Keratinocyte (primary cell): ENCODE data around the gene GCC1. TPM values are rescaled to one million over a fixed set of nuclear protein-coding genes. Genes with fewer than 3 reads are reported as not detected.

Experiments
- DNase-seq: peaks from one replicate; pipeline ENCODE4 v3.0.0-alpha.2; 2011; ENCODE audit warnings: low read depth, missing footprints, low spot score
- FAIRE-seq: peaks from 2 replicates; lab custom pipeline; 2011; peaks lifted over from hg19 to GRCh38; lab: Jason Lieb, UNC
- H2AFZ ChIP-seq: 2 replicates; pipeline ENCODE4 v1.6.0; 2012; ENCODE audit warnings: low read length, control low read depth, inconsistent platforms; ENCODE audit not compliant: control insufficient read depth
- H3K27ac ChIP-seq: 2 replicates; pipeline ENCODE4 v1.5.1; 2011; ENCODE audit warnings: low read length; ENCODE audit not compliant: control insufficient read depth, insufficient read depth
- H3K27me3 ChIP-seq: 3 replicates; pipeline ENCODE4 v1.6.0; 2011; ENCODE audit warnings: low read length; ENCODE audit not compliant: control insufficient read depth, insufficient read depth; ENCODE audit errors: extremely low read depth
- H3K36me3 ChIP-seq, 2 experiments: 2 replicates in 1 of 2; 3 replicates in 1 of 2; pipeline ENCODE4 v1.5.1; 2011; ENCODE audit warnings: low read length in 2 of 2, mild to moderate bottlenecking in 1 of 2; ENCODE audit not compliant: control insufficient read depth in 2 of 2, insufficient read depth in 2 of 2; ENCODE audit errors: extremely low read depth in 1 of 2
- H3K4me1 ChIP-seq: 3 replicates; pipeline ENCODE4 v1.5.1; 2011; ENCODE audit warnings: low read length; ENCODE audit not compliant: control insufficient read depth, insufficient read depth; ENCODE audit errors: extremely low read depth
- H3K4me2 ChIP-seq: 3 replicates; pipeline ENCODE4 v1.6.0; 2011; ENCODE audit warnings: low read depth, low read length; ENCODE audit not compliant: control insufficient read depth, insufficient read depth; ENCODE audit errors: extremely low read depth
- H3K4me3 ChIP-seq, 3 experiments: fragments of 200-600 bp in 1 of 3; sonication (generic) in 1 of 3; 2 replicates in 2 of 3; 3 replicates in 1 of 3; pipeline ENCODE4 v1.5.1; 2011 to 2016; ENCODE audit warnings: low read length in 3 of 3, mild to moderate bottlenecking in 3 of 3, control low read depth in 2 of 3, inconsistent platforms in 1 of 3, low read depth in 1 of 3, mixed read lengths in 1 of 3, mixed run types in 1 of 3, moderate library complexity in 1 of 3; ENCODE audit not compliant: control insufficient read depth in 2 of 3, insufficient read depth in 2 of 3; ENCODE audit errors: extremely low read depth in 1 of 3
- H3K79me2 ChIP-seq: 2 replicates; pipeline ENCODE4 v1.6.0; 2012; ENCODE audit warnings: low read length; ENCODE audit not compliant: control insufficient read depth, insufficient read depth
- H3K9ac ChIP-seq: 3 replicates; pipeline ENCODE4 v1.6.0; 2011; ENCODE audit warnings: low read length; ENCODE audit not compliant: control insufficient read depth, insufficient read depth; ENCODE audit errors: extremely low read depth
- H3K9me1 ChIP-seq: 3 replicates; pipeline ENCODE4 v1.6.0; 2011; ENCODE audit warnings: low read length; ENCODE audit not compliant: control insufficient read depth, insufficient read depth; ENCODE audit errors: extremely low read depth
- H3K9me3 ChIP-seq: 2 replicates; pipeline ENCODE4 v1.5.1; 2012; ENCODE audit warnings: low read depth, low read length; ENCODE audit not compliant: control insufficient read depth
- H4K20me1 ChIP-seq: 3 replicates; pipeline ENCODE4 v1.6.0; 2011; ENCODE audit warnings: low read length; ENCODE audit not compliant: control insufficient read depth, insufficient read depth; ENCODE audit errors: extremely low read depth
- CTCF ChIP-seq, 3 experiments: IDR thresholded peaks in 1 of 3; conservative IDR thresholded peaks in 1 of 3; optimal IDR thresholded peaks in 1 of 3; 2 replicates in 2 of 3; 3 replicates in 1 of 3; pipeline versions ENCODE3 to v1.5.1; 2011; ENCODE audit warnings: low read length in 3 of 3, mild to moderate bottlenecking in 3 of 3, moderate library complexity in 2 of 3, control low read depth in 1 of 3, inconsistent platforms in 1 of 3; ENCODE audit not compliant: insufficient read depth in 2 of 3; ENCODE audit errors: extremely low read depth in 1 of 3
- EZH2 ChIP-seq: IDR thresholded peaks from one replicate; pipeline ENCODE4 v1.6.1; 2012; ENCODE audit warnings: inconsistent platforms, mild to moderate bottlenecking, low read length, moderate library complexity
- dilution Hi-C: fragments of 300-500 bp; cut with MboI; formaldehyde crosslinking; loops from one replicate; pipeline ENCODE4 v1.7.0; 2020; ENCODE audit warnings: low sequenced_read_pairs; ENCODE audit not compliant: extremely low pct_ligation_motif_present
- polyA minus RNA-seq, 3 experiments: library from RNA; depleted of rRNA, polyadenylated mRNA; stranded (reverse); fragments of >200 nt; gene quantifications; 1 replicate in 1 of 3; 2 replicates in 1 of 3; 3 replicates in 1 of 3; pipeline ENCODE4 v1.2.3, GENCODE V29; 2011
- polyA plus RNA-seq, 5 experiments: library from polyadenylated mRNA; depleted of rRNA in 3 of 5; stranded (reverse) in 3 of 5; stranded (forward) in 1 of 5; unstranded in 1 of 5; fragments of >200 nt; gene quantifications; 1 replicate in 1 of 5; 2 replicates in 3 of 5; 3 replicates in 1 of 5; pipeline versions ENCODE4 v1.2.1 to v1.2.3, GENCODE V29; 2011 to 2012; ENCODE audit warnings: missing spikeins in 2 of 5, low read depth in 1 of 5, low replicate concordance in 1 of 5

The GCC1 gene
- polyA plus RNA-seq: 8.7 to 9.5 TPM (median 8.9 TPM) in 3 replicates
- 14.9 TPM for polyA plus RNA-seq (2011; ENCODE audit: low read depth)
- polyA plus RNA-seq (2011; cell fraction: cytosol; rRNA removed): 9.2 and 10.0 TPM in 2 replicates
- 12.1 and 12.4 TPM in 2 replicates for polyA plus RNA-seq (2011; cell fraction: nucleus; rRNA removed)
- 14.7 and 15.2 TPM in 2 replicates for polyA plus RNA-seq (2012; ENCODE audit: low replicate concordance)
- polyA minus RNA-seq: 14.7 to 16.9 TPM (median 16.6 TPM) in 3 replicates
- 13.2 TPM for polyA minus RNA-seq (2011; cell fraction: cytosol; rRNA and poly(A)+ RNA removed)
- polyA minus RNA-seq (2011; cell fraction: nucleus; rRNA and poly(A)+ RNA removed): 9.4 and 15.2 TPM in 2 replicates

GRCh38 chr7:127585044-127585953, at the start of gene GCC1:
Gene GCC1, minus strand, starts transcription at chr7:127585596. Its CDS starts 414 bp downstream, at chr7:127585182.
- DNase-seq (peak; percentile 32), FAIRE-seq (no peak)
- Histone ChIP-seq H3K4me2 (peak within 1 kb of the TSS; percentile 80), H4K20me1 (no peaks in the 10 kb centered on the region), H3K4me1 (peaks cover 35% of the 10 kb centered on the region), H3K79me2 (peaks cover 51% of the 10 kb centered on the region), H3K9ac (peak within 1 kb of the TSS; percentile 85), H3K36me3 (peaks cover 13 to 14% of the 10 kb centered on the region in 2 experiments), H3K27ac (peak within 1 kb of the TSS; percentile 82), H2AFZ (peak within 1 kb of the TSS; percentile 94), H3K9me3 (no peaks in the 10 kb centered on the region), H3K4me3 (peak within 1 kb of the TSS; percentile 77 to 91 (median 83)), H3K27me3 (no peaks in the 10 kb centered on the region), H3K9me1 (peaks cover 2% of the 10 kb centered on the region)
- TF ChIP-seq CTCF (optimal IDR thresholded peaks at IDR 0.05 in 1 of 3, IDR thresholded peaks at IDR 0.05 in 1 of 3, conservative IDR thresholded peaks at IDR 0.05 in 1 of 3; ENCODE audit: extremely low read depth in 1 of 3, insufficient read depth in 2 of 3, low read length in 3 of 3) (no peak), EZH2 (no peak)
- dilution Hi-C loops: no loop called here

GRCh38 chr7:127632276-127632910, 47.0 kb upstream of the GCC1 start:
- Histone ChIP-seq H3K4me2 (no peak overlapping the region), H3K79me2 (no peaks in the 10 kb centered on the region), H3K4me1 (no peaks in the 10 kb centered on the region), H4K20me1 (no peaks in the 10 kb centered on the region), H3K9me3 (no peaks in the 10 kb centered on the region), H3K4me3 (no peak overlapping the region), H3K9me1 (no peaks in the 10 kb centered on the region), H2AFZ (no peak overlapping the region), H3K9ac (no peak overlapping the region), H3K27me3 (peaks cover 7% of the 10 kb centered on the region), H3K36me3 (no peaks in the 10 kb centered on the region), H3K27ac (no peak overlapping the region)
- DNase-seq (no peak), FAIRE-seq (no peak)
- dilution Hi-C loops: no loop called here
- no peak for TF ChIP-seq CTCF (optimal IDR thresholded peaks at IDR 0.05 in 1 of 3, IDR thresholded peaks at IDR 0.05 in 1 of 3, conservative IDR thresholded peaks at IDR 0.05 in 1 of 3; ENCODE audit: extremely low read depth in 1 of 3, insufficient read depth in 2 of 3, low read length in 3 of 3)
- TF ChIP-seq EZH2: no peak
